NCI-H187 (cell line): Measurements from ENCODE around the gene TYK2.

ENCODE experiments used
- DNase-seq, 2 experiments: peaks; one replicate each; lab custom pipeline; 2025; lab: John Stamatoyannopoulos, UW

TYK2 gene

DNA sequence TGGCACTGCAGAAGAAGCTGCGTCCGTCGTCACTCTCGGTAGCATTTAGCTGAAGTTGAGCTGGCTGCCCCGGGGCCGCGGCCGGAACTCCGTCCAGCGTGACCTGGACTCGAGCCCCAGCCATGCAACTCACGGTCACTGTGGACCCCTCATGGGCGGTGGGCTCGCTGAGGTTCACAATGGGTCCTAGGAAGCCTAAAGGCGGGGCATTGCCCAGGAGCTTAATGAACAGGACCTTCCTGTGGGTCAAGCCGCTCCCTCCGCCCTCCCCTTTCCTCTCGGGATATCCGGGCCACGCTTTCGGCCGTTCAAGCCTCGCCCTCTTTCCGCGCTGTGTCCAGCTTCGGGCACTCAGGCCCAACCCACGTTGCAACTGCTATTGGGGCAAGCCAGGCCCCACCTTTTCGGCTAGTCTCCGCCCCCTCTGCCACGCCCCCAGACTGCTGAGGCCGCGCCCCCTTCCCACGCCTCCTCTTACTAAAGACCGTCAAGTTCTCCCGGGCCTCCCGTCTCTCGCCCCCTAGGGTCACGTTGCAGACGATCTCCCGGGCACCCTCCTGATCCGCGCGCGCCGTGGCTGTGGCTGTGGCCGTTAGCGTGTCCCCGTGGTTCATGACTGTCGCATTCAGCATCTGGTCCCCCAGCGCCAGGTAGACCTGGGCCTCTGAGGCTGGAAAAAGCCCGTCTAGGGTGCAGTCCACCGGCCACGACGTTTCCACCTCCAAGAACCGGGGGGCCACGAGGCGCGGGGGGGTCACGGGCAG lies 45.6 kb downstream of the TYK2 start:
- peak; percentile 37 to 50 for DNase-seq

GRCh38 chr19:10333758-10334587 lies 46.4 kb downstream of the TYK2 start:
- DNase-seq: no peak

DNA sequence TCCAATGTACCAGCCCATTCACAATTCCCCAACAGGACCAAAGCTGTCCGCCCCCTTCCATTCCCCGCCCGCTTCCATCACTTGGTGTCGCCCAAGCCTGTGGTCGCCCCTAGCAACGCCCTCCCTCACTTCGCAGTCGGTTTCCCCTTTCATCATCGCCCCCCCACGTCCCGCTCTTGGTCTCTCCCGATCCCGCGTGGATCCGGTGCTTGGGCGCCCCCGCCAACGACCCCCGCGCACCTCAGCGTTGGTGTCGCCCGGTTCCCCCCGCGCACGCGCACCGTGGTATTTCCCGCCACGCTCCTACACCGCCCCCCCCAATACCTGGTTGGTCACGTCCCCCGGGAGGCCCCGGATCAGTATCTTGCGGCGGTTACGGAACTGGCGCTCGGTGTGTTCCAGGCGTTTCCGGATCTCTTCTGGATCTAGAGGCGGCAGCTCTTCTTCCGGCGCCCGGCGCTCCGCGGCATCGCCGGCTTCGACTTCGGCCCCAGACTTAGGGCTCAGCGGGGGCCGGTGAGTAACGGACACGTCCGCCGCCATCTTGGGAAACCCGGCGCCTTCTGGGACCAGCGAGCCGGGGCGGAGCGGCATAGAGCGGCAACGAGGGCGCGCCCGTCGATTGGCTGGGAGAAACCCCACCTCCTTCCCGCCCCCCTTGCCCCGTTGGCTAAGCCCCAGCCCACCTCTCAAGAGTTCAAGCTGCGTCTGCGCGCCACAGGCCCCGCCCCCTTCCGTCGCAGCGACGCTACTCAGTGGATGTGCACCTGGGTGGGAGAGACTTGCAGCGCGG lies 47.2 kb downstream of the TYK2 start, which contains the start of gene RAVER1:
Gene RAVER1 (minus strand): TSS at position 565 of the 793 bp plus-strand sequence. CDS start 22 bp downstream, at position 543.
- peak; percentile 90 for DNase-seq

- no peak for DNase-seq
Observed at GRCh38 chr19:10332158-10332964, 48.0 kb downstream of the TYK2 start.

DNA sequence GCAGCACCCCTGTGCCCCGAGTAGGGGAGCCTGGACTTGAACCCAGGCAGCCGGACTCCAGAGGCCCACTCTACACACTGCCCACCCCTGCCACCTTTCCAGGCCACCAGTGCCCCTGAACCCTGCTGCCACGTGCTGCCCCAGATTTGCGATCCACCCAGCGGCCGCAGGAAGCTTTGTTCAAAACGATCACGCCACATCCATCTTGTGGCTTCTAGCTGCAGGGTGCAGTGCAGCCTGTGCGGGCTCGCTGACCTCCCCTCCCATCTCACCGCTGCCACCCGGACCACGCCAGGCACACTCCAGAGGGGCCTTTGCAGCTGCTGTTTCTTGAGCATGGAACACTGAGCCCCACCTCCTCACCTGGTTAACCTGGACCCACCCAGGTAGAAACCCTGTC lies 50.8 kb downstream of the TYK2 start:
- no peak for DNase-seq

DNA sequence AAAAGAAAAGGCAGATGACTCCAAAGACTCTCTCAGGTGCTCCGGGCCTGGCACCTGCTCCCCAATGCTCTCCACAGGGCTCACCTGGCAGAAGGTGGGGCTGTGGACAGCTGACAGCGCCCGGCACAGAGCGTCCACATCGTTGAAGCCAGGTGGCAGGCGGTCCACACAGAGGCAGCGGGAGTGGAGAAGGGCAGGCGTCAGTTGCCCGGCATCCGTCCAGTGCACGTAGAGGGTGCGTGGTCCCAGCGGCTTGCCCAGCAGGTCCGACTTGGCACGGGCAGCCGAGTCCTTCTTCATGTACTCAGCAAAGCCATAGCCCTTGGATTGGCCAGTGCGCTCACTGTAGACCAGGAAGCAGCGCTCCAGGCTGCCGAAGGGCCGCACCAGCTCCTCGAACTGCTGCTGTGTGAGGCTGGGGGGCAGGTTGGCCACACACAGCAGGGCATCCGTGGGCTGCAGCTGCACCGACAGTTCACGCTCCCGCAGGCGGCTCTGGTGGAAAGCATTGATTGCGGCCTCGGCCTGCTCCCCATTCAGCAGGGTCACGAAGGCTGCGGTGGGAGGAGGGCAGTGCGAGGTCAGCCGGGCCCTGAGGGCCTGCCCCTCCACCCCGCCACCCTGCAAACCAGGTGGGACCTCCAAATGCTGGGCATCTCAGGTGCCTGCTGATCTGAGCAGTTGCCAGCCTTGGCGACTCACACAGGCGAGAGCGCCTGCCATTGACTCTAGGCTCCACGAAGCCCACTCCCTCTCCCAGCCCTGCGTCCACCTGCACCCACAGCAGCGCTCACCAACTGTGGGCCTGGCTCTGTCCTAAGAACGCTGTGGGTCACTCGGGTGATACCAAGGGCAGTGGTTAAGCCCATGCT lies 51.6 kb downstream of the TYK2 start:
- no peak for DNase-seq

GRCh38 chr19:10327793-10328192 lies 52.6 kb downstream of the TYK2 start:
- no peak for DNase-seq

DNA sequence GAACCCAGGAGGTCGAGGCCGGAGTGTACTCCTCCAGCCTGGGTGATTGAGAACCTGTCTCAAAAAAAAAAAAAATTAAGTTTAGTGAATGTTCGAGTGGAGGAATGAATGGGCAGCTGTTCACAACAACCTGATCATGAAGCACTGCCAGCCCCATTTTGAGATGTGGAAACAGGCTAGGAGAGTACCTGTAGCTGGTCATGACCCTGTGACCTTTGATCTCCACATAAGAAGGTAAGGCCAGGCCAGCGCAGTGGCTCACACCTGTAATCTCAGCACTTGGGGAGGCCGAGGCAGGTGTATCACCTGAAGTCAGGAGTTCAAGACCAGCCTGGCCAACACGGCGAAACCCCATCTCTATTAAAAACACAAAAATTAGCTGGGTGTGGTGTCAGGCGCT lies 54.6 kb downstream of the TYK2 start:
- no peak for DNase-seq

DNA sequence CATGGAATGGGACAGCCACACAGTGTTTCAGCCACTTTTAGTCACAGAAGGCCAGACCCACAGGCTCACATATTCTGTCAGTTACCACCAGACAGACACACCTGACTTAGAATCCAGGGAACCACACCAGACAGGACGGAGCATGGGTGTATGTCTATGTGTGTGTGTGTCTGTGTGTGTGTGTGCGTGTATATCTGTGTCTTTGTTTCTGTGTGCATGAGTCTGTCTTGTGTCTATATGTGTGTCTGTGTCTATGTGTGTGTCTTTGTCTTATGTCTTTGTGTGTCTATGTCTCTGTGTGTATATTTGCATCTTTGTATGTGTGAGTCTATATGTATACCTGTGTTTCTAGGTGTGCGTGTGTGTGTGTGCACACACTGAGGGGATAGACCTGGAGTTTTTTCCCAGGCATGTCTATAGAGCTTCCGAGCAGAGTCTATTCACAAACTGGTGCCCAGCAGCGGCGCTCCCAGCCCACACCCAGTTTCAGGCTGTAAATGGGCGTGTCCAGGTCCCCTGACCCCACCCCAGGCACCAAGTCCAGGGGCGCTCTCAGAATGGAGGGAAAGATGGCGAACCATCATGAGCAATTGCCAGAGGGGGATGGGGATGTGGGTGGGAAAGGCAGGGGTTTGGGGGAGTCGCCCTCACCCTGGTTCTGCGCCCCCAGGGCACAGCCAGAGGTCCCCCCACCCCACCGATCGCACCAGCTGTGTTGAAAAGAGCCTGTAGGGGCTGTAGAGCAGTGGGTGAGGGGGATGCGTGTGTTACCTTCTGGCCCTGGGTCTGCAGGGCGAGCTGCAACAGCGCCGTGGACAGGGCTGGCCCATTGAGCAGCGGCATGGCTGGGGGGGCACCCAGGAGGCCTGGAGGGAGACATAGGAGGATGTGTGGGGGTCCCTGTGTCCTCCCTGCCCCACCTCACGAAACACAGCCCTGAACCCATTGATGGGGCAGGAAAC lies 58.2 kb downstream of the TYK2 start:
- no peak for DNase-seq

DNA sequence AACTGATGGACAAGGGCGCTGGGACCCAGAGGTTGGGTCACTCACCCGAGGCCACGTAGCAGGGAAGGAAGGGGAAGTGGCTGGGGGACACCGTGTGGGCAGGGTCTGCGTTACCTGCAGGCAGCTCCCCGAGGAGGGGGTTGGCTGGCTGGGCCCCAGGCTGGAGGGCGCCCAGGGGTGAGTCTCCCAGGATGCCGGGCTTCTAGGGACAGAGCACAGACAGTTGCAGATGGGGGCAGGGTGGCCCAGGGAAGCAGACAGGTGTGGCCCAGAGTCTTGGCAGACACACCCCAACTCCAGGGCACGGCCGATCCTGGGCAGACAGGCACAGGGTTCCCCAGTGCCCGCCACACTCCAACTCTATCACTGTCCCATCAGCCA lies 59.0 kb downstream of the TYK2 start:
- no peak for DNase-seq

DNA sequence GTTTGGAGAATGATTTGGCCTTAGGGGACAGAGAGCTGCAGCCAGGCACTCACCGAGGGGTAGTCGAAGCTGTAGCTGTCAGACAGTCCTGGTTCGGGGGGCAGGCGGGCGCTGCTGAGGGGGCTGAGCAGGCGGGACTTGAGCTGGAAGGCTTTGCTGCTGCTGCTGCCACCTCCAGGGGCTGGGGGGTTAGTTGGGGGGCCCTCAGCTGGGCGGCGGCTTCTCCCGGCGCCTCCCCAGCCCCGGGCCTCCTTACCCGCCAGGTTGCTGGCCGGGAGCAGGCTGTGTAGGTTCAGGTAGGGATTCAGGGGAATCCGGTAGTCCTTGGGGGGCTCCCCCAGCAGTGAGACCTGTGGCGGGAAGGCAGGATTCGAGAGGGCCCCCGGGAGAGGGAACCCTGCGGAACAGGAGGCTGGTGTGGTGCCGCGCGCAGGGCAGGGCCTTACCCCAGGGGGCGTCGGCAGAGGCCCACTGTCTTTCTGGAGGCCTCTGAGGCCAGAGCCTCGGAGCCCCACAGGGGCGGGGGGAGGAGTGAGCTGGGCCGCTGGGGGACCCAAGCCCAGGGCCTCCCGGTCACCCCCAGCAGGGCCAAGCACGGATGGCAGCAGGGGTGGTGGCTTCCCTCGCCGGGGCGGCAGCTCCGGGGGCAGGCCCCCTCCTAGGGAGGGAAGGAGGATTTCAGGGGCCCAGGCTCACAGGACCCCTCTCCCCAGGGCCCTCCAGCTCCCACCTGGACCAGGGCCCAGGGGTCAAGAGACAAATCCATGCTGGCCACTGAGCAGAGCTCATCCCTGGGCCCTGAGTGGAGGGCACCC lies 59.6 kb downstream of the TYK2 start:
- DNase-seq: no peak

- no peak for DNase-seq
Observed at GRCh38 chr19:10318807-10319682, 61.3 kb downstream of the TYK2 start.

- no peak for DNase-seq
Observed at GRCh38 chr19:10317857-10318462, 62.4 kb downstream of the TYK2 start.

GRCh38 chr19:10317045-10317856 lies 63.1 kb downstream of the TYK2 start:
- no peak for DNase-seq

DNA sequence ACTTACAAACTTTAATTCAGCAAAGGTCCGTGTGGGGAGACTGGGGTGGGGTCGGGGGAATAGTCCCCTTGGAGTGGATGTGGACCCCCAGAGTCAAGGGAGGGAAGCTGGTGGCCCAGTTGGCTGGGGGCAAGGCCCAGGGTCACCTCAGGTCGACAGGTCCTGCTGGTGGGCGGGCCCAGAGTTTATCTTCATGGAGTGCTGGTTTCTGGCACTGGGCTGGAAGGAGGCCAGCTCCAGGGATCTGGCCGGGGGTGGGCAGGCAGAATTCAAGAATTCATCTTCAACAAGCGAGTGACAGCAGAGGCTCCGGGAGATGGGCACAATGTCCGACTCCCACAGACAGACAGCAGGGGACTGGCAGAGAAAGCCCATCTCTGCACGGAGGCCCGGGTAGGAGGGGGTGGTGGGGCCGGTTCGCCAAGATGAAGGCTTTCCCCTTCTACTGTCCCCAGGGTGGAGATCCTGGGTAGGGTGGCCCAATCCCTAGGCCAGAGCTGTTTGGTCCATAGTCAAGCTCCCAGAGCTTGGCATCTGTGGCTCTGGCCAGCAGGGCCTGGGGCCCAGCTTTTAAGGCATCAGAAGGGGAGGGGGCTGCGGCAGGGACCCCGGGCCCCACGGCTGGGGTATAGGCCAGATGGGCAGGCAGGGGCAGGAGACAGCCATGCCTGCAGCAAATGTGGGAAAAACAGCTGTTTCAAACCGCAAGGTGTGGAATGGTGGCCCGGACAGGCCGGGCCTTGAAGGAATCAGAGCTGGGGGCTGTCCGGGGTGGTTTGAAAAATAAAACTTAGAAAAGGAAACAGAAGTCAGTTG lies 63.9 kb downstream of the TYK2 start:
- no peak for DNase-seq
